Endometrial microvascular endothelial cells (primary cell): ENCODE data around the gene FBLN1. TPM values are rescaled to one million over a fixed set of nuclear protein-coding genes. Genes with fewer than 3 reads are reported as not detected.
"Not testable (repeated sequence)": the region's sequence is repeated elsewhere in the genome, so short reads cannot be mapped to it uniquely, and the experiment has no call there.

Experiments
- in situ Hi-C: cut with HindIII; loops from 2 replicates; pipeline ENCODE4 v1.10.0; 2017; ENCODE audit warnings: low sequenced_read_pairs, low pct_unique_long_range_greater_than_20kb; ENCODE audit errors: inconsistent ontology term
- total RNA-seq: library from RNA; depleted of rRNA; stranded (reverse); fragments of >200 nt; gene quantifications from one replicate; pipeline ENCODE4 v1.2.3, GENCODE V29; 2015; ENCODE audit errors: inconsistent ontology term

Gene FBLN1
- total RNA-seq, 1 donor from 2014 or later: 0.28 TPM

- in situ Hi-C loops: no loop called here
Measured at GRCh38 chr22:45553351-45554039, 50.8 kb downstream of the FBLN1 start.

DNA sequence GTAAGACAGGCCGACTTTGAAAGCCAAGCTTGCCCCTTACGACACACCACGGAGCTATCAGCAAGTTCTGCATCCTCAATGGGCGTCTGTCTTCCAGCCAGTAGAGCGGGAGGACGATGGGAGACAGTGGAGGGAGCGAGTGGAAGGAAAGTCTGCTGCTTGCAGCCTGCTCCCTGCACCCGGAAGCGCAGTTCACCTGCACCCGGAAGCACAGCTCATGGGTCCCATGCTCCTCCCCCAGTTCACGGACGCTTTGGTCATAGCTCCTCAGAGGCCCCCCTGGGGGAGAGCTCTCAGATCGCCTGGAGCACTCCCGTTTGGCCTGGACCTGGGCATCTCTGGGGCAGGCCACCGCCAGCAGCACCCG lies 51.3 kb downstream of the FBLN1 start:
- in situ Hi-C loops: no loop called here

DNA sequence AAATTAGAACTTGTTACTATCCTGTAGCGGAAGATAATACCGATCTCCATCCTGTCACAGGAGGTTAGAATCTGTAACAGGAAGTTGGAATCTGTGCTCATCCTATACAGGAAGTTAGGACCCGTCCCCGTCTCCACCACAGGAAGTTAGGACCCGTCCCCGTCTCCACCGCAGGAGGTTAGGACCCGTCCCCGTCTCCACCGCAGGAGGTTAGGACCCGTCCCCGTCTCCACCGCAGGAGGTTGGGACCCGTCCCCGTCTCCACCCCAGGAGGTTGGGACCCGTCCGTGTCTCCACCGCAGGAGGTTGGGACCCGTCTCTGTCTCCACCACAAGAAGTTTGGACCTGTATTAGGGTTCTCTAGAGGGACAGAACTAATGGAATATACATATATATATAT lies 52.2 kb downstream of the FBLN1 start:
- in situ Hi-C loops: no loop called here

GRCh38 chr22:45557926-45558325 lies 55.2 kb downstream of the FBLN1 start:
- in situ Hi-C loops: not testable (repeated sequence)

- in situ Hi-C loops: not testable (repeated sequence)
Measured at GRCh38 chr22:45560092-45560491, 57.4 kb downstream of the FBLN1 start.

DNA sequence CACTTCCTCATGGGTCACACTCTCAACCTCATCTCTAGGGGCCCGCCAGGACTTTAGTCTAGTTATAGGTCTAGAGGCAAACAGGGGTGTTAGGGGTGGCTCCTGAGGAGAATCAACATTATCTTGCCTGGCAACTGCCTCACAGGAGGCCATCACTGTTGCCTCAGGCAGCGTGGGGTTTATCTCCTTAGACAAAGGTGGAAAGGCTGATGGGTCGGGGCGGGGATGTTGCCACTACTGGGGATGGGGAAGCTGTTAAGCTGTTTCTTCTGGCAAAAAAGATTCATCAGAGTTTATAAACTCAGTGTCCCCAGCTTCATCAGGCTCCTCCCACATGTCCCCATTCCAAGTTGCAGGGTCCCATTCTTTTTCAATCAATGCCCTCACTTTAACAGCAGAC lies 58.1 kb downstream of the FBLN1 start:
- in situ Hi-C loops: not testable (repeated sequence)

DNA sequence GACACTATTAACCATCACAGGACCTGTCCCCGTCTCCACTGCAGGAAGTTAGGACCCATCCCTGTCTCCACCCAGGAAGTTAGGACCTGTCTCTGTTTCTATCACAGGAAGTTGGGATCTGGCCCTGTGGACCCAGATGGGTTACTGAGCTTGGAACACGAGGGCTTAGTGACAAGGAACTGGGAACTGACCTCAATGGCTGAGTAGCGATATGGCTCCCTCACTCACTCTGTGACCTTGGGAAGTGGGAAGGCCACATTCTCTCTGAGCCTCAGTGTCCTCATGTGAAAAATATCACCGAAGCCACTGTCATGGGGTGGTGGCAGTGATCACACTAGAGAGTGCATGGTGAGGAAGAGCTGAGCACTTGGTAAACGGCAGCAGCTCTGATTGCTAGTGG lies 59.4 kb downstream of the FBLN1 start:
- in situ Hi-C loops: no loop called here

GRCh38 chr22:45562537-45563361 lies 60.1 kb downstream of the FBLN1 start:
- in situ Hi-C loops: no loop called here

- in situ Hi-C loops: no loop called here
Measured at GRCh38 chr22:45563362-45564040, 60.8 kb downstream of the FBLN1 start.

GRCh38 chr22:45564349-45565030 lies 61.8 kb downstream of the FBLN1 start:
- in situ Hi-C loops: no loop called here

- in situ Hi-C loops: no loop called here
Measured at GRCh38 chr22:45565171-45565570, 62.5 kb downstream of the FBLN1 start.

GRCh38 chr22:45565973-45566372 lies 63.3 kb downstream of the FBLN1 start:
- in situ Hi-C loops: no loop called here

DNA sequence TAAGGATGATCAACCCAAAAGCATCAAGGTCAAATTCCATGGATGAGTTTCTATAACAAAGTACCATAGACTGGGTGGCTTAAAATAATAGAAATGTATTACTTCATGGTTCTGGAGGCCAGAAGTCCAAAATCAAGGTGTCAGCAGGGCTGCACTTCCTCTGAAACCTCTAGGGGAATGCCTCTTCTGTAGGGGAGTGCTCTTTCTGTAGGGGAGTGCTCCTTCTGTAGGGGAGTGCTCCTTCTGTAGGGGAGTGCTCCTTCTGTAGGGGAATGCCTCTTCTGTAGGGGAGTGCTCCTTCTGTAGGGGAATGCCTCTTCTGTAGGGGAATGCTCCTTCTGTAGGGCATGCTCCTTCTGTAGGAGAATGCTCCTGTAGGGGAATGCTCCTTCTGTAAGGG lies 65.5 kb downstream of the FBLN1 start:
- in situ Hi-C loops: no loop called here

GRCh38 chr22:45571089-45571488 lies 68.4 kb downstream of the FBLN1 start:
- in situ Hi-C loops: no loop called here

- in situ Hi-C loops: no loop called here
Measured at GRCh38 chr22:45572444-45572843, 69.8 kb downstream of the FBLN1 start.

DNA sequence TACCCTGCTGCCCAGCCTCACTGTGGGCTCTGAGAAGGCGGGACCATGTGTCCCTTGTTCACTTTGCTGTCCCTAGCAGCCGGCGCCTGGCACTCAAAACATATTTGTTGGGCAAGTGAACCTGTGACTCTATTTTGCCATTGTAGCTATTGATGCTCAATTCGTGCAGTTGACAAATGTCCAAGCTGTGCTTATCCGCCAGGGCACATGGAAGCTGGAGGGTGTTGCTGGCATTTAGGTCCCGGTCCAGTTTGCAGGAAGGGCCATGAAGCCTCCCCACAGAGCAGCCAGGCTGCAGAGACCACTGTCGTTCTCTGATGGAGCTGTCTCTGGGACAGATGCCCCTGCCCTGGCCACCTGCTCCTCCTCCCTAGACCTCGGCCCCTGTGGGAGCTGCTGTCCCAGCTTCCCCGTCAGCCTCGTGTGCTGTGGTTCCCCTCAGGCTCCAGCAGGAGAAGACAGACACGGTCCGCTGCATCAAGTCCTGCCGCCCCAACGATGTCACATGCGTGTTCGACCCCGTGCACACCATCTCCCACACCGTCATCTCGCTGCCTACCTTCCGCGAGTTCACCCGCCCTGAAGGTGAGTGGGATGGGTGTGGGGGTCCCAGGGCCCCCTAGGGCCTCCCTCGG lies 71.5 kb downstream of the FBLN1 start:
- in situ Hi-C loops: no loop called here

DNA sequence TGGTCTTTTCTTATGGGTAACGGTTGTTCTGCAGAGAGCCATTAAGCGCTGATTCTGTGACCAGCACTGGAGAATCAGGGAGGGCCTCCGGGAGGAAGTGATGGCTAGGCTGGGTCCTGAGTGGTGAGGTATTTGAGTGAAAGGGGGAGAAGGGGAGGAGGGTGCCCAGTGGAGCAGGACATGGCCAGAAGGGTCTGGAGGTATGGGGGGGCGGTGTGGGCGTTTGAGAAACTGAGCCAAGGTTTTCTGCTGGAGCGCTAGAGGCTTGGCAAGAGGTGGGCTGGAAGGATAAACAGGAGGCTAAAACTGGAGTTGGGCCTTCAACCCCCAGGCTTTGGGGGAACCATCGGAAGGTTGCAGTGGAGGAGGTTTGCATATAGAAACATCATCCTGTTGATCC lies 72.5 kb downstream of the FBLN1 start:
- in situ Hi-C loops: no loop called here

- in situ Hi-C loops: no loop called here
Measured at GRCh38 chr22:45575607-45576272, 73.1 kb downstream of the FBLN1 start.

DNA sequence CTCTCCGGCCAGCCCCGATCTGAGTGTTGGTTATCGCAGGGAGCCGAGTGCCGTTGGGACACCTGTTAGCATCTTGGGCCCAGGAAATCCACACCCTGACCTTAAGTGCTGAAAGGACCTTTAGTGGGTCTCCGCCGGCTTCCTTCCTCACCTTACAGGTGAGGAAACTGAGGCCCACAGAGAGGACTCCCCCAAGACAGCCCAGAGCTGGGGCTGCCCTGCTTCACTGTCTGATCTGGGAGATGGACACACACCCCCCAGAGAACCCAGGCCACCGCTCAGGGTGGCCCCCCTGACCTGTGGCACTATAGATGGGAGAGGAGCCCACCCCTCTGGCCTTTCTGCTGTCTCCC lies 73.6 kb downstream of the FBLN1 start:
- in situ Hi-C loops: no loop called here
